Upper lobe of left lung (tissue), 4 donors: ENCODE measurements around the gene ZNF750.

ENCODE experiments used
- POLR2A ChIP-seq, 4 donors: fragments of 450-650 bp; IDR thresholded peaks; one replicate each; pipeline ENCODE4 v1.5.1; 2016 to 2017; ENCODE audit warnings: antibody characterized with exemption in 4 of 4, mild to moderate bottlenecking in 2 of 4
- TF ChIP-seq, protein P1 (sequence below), 6 experiments: fragments of 450-650 bp in 4 of 6; fragments of 200-600 bp in 2 of 6; sonication (generic) in 2 of 6; IDR thresholded peaks; one replicate each; pipeline ENCODE4 v1.5.1; 2016 to 2019; ENCODE audit warnings: antibody characterized with exemption in 6 of 6

DNA sequence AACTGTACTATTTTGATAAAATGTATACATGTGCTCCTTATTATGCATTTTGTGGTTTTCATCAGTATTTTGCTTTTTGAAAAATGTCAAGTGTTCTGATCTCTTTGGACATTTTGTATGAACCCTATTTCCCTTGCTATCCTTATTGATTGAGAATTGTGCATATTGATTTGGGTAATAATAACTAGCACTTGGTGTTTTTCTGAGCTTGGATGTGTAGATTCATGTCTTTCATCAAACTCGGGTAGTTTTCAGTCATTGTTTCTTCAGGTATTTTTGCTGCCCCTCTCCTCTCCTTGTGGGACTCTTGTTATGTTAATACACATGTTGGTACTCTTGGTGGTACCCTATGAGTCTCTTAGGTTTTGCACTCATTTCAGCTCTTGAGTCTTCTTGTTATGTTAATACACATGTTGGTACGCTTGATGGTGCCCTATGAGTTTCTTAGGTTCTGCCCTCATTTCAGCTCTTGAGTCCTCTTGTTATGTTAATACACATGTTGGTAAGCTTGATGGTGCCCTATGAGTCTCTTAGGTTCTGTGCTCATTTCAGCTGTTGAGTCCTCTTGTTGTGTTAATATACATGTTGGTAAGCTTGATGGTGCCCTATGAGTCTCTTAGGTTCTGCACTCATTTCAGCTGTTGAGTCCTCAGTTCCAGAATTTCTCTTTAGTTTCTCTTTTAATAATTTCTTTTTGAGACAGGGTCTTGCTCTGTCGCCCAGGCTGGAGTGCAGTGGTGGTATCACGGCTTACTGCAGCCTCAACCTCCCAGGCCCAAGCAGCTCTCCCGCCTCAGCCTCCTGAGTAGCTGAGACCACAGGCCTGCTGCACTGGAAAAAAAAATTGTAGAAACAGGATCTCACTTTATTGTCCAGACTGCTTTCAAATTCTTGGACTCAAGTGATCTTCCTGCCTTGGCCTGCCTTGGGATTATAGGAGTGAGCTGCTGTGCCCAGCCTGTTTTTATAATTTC, 19.3 kb downstream of the ZNF750 start:
- TF ChIP-seq POLR2A (IDR thresholded peaks at IDR 0.05), result no peak
- TF ChIP-seq, protein P1, sequence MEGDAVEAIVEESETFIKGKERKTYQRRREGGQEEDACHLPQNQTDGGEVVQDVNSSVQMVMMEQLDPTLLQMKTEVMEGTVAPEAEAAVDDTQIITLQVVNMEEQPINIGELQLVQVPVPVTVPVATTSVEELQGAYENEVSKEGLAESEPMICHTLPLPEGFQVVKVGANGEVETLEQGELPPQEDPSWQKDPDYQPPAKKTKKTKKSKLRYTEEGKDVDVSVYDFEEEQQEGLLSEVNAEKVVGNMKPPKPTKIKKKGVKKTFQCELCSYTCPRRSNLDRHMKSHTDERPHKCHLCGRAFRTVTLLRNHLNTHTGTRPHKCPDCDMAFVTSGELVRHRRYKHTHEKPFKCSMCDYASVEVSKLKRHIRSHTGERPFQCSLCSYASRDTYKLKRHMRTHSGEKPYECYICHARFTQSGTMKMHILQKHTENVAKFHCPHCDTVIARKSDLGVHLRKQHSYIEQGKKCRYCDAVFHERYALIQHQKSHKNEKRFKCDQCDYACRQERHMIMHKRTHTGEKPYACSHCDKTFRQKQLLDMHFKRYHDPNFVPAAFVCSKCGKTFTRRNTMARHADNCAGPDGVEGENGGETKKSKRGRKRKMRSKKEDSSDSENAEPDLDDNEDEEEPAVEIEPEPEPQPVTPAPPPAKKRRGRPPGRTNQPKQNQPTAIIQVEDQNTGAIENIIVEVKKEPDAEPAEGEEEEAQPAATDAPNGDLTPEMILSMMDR (IDR thresholded peaks at IDR 0.05), result no peak
